Measurements from ENCODE around the gene ZNF513.

GRCh38 chr2:27428978-27429541 lies 48.5 kb upstream of the ZNF513 start:
- TF ChIP-seq CTCF (IDR thresholded peaks at IDR 0.05) (no peak), POLR2A (IDR thresholded peaks at IDR 0.05) (peak in 1 of 4 donors; percentile 2)

Measured in esophagus squamous epithelium (tissue), 4 donors.